HG03196 (cell line): ENCODE data around the gene GFRA3.
"Not testable (repeated sequence)": the region's sequence is repeated elsewhere in the genome, so short reads cannot be mapped to it uniquely, and the experiment has no call there.

Experiments used
- ATAC-seq: cut with Tn5 transposase; IDR thresholded peaks from one replicate; pipeline ENCODE4 v1.9.1; 2021; ENCODE audit not compliant: unreplicated experiment

GFRA3 gene

GRCh38 chr5:138274189-138274853, at the start of gene GFRA3:
Gene GFRA3, minus strand, starts transcription at chr5:138274621. Its CDS starts 197 bp downstream, at chr5:138274424.
- no peak for ATAC-seq

DNA sequence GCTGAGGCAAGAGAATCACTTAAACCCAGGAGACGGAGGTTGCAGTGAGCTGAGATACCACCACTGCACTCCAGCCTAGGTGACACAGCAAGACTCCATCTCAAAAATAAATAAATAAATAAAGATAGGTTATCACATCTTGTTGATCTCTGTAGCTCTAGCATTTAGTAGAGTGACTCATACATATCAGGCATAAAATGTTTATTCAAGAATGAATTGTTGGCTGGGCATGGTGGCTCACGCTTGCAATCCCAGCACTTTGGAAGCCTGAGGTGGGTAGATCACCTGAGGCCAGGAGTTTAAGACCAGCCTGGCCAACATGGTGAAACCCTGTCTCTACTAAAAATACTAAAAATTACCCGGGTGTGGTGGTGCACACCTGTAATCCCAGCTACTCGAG, 43.8 kb upstream of the GFRA3 start:
- ATAC-seq, result not testable (repeated sequence)

DNA sequence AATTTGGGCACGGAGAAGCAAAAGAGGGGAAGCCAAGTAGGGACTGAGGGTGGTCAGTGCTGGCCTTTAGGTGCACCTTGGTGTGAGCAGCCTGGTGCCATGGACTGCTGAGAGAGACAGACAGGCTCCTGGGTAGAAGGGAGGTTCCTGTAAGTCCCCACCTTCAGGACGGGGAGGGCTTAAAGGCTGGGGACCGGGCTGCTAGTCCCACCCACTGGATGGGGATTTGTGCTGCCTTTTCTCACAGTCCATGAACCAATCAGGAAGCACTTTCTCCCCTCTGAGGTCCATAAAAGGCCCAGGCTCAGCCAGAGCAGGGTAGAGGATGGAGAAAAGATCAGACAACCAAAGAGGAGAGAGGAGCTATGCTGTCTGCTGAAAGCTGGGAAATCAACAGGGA, 41.9 kb upstream of the GFRA3 start:
- ATAC-seq, result no peak

DNA sequence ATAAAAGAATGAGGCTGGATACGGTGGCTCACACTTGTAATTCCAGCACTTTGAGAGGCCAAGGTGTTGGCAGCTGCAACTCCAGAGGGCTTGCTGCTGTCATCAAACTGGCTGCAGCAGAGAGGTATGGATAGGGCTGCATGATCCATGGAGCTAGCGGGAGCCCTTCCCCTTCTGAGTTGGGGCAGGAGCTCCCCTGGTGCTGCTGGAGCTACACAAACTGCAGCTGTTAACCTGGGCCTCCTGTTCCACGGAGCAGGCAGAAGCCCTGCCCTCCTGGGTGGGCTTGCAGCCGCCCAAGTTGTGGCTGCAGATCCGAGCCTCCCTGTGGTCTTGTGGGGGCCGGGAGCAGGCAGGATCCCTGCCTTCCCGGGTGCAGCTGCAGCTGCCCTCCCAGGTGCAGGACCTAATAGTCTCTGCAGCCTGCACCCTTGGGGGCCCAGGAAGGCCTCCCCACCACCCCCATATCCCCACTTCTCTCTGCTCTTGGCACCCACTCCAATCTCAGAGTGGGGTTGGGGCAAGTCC, 41.4 kb upstream of the GFRA3 start:
- ATAC-seq, result no peak

GRCh38 chr5:138305797-138306196, 31.4 kb upstream of the GFRA3 start:
- ATAC-seq, result no peak

DNA sequence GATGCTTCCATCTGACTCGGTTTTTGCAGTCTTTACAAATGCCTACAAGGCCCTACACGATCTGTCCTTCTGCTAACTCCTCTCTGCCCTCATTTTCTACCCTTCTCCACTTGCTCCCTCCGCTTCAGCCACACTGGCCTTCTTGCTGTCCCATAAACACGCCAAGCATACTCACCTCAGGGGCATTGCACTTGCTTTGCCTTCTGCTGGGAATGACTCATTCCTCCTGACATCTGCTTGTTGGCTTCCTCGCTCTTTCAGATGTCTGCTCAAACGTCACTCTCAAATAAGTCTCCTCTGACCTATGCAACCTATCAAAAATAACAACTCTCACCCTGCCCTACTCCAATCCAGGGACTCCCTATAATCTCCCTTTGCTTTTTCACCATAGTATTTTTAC, 29.0 kb upstream of the GFRA3 start:
- no peak for ATAC-seq

DNA sequence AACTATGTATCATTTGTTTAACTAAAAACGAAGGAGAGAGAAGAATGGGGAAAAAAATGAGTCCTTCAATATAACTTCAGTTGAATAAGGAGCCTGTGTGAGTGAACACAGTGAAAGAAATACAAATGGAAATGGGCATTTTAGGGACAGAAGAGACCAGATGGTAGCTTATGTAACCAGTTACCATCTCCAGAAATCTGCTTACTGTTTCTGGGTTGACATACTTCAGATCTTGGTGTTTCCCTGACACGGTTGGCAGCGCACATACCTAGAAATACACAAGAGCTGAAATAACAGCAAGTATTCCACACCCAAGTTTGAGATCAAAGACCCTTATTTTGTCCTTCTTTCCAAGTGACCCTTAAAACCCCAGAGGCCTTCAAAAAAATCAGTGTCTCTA, 14.9 kb upstream of the GFRA3 start:
- ATAC-seq, result no peak

- ATAC-seq, result no peak
Observed at GRCh38 chr5:138287246-138287645, 12.8 kb upstream of the GFRA3 start.

- ATAC-seq, result no peak
Observed at GRCh38 chr5:138282920-138283742, 8.7 kb upstream of the GFRA3 start.

GRCh38 chr5:138280915-138281314, 6.5 kb upstream of the GFRA3 start:
- no peak for ATAC-seq

DNA sequence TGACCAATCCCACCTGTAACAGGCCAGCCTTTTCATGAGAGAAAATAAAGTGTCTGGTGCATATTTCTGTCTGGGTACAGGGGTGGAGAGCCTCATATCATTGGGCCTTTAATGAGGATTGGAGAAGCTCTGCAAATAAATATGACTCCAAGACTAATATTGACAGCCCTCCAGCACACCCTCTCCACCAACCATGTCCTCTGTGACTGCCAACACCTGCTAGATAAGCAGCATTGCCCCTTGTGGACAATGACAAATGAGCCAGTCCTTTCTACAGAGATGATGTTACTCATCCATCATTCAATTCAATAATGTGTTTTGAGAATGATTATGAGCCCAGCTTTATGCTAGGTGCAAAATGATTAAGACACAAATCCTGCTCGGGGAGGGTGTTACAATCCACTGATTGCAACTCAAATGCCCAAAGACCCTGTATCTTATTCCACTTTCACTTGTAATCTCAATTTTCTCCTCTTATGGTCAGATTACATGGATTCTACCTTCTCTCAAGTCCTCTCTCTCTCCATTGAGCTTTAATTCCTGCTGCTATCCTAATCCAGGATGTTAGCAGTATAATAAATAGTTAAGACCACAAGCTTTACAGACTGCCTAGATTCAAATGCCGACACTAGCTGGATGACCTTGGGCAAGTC, 2.1 kb upstream of the GFRA3 start:
- no peak for ATAC-seq

GRCh38 chr5:138275895-138276294, 1.5 kb upstream of the GFRA3 start:
- ATAC-seq, result no peak

- no peak for ATAC-seq
Observed at GRCh38 chr5:138275379-138275782, 960 bp upstream of the GFRA3 start.

GRCh38 chr5:138273834-138274188, 610 bp downstream of the GFRA3 start:
- no peak for ATAC-seq

DNA sequence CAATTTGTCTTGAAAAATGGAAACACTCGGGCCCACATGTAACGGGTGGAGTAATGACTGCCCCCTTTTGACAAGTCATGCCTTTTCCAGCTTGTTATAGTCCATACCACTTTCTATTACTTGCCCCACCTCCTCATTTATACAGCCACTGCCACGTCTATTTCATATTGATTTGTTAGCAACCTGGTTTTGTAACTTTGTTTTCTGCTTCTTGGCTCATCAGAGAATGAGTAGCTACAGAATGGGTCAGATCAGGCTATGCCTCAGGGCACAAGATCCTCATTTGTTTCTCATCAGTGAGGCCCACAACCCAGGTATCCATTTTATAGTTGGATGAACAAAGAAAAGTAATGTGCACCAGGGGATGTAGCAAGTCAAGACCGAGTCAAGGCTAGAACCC, 1.7 kb downstream of the GFRA3 start:
- ATAC-seq, result no peak

- no peak for ATAC-seq
Observed at GRCh38 chr5:138271281-138271680, 3.1 kb downstream of the GFRA3 start.

DNA sequence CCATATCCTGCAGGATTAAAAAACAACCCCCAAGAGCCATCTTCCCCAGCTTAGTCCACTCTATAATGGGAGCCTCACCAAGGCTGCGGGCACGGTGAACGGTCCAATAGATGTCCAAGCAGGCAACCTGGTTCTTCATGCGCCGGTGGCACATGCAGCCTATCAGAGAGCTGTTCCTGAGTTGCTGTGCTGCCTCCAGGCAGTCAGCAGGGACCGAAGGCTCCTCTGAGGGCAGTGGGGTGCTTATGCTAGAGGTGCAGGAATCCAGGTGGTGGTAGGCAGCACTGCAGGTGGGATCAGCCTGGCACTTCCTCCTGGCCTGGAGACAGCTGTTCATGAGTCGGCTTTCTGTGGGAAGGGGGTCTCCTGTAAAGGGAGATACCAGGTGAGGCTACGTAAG, 10.2 kb downstream of the GFRA3 start:
- no peak for ATAC-seq

GRCh38 chr5:138263581-138263980, 10.8 kb downstream of the GFRA3 start:
- ATAC-seq, result no peak

DNA sequence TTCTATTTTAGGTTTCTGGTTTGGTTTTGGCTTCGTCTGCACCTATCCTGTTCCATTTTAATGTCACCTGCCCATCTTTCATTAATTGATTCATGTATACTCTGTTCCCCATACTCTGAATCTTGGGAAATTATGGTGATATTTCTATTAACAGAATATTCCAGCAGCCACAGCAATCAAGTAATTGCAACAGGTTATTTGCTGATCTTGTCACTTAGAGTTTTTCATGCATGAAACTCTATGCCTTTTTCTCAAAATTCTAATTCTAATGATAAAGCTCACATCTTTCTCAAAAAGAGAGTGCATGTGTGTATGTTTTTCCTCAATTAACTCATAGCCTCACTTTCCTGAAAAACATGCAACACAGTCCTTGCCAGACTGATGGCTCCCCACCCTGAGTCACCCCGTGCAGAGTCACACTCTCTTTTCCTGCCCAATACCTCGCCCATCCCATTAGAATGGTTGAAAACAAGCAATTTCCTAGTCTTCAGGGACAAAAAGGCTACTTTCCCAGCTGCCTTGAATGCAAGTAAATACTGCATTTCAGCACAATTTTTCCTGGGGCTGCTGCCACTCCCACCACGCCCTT, 15.6 kb downstream of the GFRA3 start:
- no peak for ATAC-seq

GRCh38 chr5:138257583-138257982, 16.8 kb downstream of the GFRA3 start:
- ATAC-seq, result no peak

GRCh38 chr5:138252944-138253343, 21.5 kb downstream of the GFRA3 start:
- no peak for ATAC-seq
